ENCODE results near the gene CDK13.

DNA sequence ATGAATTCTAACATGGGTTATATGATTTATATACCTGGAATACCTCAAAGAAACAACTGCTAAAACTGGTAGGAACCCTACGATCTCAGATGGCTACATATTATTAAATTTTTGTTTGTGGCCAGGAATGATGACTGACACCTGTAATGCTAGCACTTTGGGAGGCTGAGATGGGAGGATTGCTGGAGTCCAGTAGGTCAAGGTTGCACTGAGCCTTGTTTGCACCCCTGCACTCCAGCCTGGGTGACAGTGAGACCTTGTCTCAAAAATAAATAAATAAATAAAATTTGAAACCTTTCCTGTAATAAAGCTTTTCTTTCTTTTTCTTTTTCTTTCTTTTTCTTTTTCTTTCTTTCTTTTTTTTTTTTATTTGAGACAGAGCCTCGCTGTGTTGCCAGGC, 123.2 kb downstream of the CDK13 start:
- TF ChIP-seq, protein P1, sequence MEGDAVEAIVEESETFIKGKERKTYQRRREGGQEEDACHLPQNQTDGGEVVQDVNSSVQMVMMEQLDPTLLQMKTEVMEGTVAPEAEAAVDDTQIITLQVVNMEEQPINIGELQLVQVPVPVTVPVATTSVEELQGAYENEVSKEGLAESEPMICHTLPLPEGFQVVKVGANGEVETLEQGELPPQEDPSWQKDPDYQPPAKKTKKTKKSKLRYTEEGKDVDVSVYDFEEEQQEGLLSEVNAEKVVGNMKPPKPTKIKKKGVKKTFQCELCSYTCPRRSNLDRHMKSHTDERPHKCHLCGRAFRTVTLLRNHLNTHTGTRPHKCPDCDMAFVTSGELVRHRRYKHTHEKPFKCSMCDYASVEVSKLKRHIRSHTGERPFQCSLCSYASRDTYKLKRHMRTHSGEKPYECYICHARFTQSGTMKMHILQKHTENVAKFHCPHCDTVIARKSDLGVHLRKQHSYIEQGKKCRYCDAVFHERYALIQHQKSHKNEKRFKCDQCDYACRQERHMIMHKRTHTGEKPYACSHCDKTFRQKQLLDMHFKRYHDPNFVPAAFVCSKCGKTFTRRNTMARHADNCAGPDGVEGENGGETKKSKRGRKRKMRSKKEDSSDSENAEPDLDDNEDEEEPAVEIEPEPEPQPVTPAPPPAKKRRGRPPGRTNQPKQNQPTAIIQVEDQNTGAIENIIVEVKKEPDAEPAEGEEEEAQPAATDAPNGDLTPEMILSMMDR (IDR thresholded peaks at IDR 0.05; ENCODE audit: low read depth, low read length): no peak
- no peak for TF ChIP-seq EZH2phosphoT487 (IDR thresholded peaks at IDR 0.05; ENCODE audit: low read depth)

Data from OCI-LY3 (cell line).